Measurements from ENCODE around the gene ESRRG.
"Not testable (repeated sequence)": the region's sequence is repeated elsewhere in the genome, so short reads cannot be mapped to it uniquely, and the experiment has no call there.

ESRRG gene

GRCh38 chr1:216723274-216723780 lies at the start of gene ESRRG:
TSS of gene ESRRG (minus strand) at chr1:216723429. CDS start at chr1:216723299, 130 bp downstream.
- no peak for DNase-seq

DNA sequence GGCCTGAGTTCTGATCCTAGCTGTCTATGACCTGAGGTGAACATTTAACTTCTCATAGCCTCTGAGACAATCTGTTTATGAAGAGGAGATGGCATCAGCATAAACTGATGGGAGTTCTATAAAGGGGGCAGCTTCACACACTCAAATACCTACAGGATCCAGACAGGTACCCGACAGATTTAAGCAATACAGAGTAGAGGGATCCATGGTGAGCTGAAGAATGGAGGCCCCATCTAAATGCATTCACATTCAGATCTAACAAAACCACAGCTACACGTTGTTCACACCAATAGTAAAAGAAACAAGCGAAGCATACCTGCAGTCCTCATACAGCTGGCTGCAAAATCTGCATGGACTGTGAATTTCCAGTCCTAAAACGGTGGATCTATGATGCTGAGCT lies 48.7 kb upstream of the ESRRG start:
- no peak for DNase-seq

DNA sequence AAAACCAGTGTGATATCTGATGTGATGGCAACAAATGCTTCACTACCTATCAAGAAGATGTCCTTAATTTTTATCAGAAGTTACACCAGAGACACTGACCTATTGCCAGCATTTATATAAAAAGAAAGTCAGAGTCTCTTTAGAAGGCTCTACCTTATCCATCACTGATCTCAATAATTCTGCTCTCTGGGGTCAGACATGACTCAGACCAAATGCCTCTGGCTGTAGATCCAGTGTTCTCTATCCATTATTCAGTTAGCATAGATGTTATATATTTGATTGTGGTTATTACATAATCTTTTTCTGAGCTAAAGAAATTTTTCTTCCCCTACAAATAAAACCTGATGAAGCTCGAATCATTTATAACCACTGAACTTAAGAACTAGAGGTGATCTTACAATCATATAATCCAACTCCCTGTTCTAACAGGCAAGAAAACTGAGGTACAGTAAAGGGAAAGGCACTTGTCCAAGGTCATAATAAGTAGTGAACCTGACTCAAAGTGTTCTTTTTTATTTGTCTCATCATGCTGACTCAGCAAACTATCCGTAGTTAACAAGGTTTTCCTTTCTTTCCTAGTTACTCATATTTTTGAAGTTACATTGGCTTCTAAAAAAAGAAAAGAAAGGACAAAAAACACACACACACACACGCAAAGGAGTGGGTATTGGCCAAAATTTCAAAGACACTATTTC lies 43.6 kb upstream of the ESRRG start:
- DNase-seq, result no peak

GRCh38 chr1:216765346-216766300 lies 42.4 kb upstream of the ESRRG start:
- no peak for DNase-seq

DNA sequence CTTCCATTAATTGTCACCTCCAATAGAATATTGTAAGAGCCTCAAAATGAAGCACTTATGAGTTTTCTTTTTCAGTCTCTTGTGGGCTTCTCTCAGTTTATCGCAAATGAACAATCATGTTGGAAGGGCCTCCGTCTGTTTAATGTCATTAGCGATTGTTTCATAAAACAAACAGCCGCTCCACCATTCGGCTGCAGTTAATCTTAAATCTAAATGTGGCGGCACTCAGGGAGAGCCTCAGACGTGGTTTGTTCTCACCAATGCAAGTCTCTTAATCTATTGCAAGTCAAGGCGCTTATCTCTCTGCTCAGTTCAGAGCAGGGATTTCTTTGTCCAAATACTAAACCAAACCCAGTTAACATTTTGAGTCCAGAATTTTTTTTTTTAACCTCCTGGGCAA lies 34.9 kb upstream of the ESRRG start:
- DNase-seq, result no peak

DNA sequence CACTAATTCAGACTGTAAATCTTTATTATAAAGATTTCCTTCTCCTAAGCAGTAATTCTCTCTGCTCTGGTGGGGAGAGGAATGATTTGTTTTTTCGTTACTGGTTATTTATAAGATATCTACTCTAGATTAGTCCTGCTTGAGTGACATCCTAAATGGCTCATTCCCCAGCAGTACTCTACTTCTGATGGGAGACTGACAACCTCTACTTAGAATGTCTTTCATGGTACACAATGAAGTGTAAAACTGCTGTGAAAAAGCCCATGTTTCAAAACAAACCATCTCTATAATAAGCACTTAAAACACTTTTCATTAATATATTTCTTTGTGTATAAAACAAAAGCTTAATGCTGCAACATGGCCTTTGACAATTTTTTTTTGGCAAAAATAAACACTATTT lies 33.9 kb upstream of the ESRRG start:
- DNase-seq, result no peak

DNA sequence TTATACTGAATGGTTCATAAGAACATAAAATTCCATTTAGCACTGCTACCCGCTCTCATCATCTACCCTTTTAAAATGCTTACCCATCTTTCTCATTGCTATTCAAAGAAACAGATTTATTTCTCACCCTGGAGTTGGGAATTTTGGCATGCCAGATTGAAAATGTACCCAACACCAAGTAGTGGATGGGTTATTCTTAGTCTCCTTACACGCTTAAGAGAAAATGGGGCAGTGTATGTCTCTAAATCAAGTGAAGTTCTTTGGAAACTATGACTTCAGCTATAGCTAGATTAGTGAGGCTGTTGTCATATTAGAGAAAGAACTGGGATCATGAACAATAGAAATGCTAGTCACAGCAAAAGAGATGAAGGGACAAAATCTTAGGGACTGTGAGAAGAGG lies 27.7 kb upstream of the ESRRG start:
- no peak for DNase-seq

DNA sequence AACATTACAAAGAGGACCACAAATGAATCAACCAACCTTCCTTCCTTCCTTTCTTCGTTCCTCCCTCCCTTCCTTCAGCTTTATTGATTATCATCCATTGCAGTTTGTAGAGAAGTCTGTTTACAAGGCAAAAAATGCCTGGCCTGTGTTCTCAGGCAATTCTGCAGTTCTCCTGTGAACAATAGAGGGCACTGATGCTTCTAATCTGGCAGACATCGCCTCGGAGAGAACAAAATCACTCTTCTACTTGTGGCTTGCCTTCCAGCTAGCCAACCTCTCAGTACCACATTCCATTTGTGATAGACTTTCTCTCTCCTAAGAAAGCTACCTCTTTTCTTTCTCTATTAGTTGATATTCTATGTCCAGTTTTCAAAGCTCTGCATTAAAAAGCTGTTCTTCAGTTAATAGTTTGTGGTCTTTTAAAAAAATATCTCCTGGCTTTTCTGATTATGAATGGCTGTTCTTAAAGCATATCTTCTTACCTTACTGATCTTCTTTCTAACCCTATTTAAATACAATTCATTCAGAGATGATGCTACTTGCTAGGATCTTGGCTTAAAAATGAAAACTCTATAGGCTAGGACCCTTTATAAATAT lies 26.9 kb upstream of the ESRRG start:
- DNase-seq, result no peak

DNA sequence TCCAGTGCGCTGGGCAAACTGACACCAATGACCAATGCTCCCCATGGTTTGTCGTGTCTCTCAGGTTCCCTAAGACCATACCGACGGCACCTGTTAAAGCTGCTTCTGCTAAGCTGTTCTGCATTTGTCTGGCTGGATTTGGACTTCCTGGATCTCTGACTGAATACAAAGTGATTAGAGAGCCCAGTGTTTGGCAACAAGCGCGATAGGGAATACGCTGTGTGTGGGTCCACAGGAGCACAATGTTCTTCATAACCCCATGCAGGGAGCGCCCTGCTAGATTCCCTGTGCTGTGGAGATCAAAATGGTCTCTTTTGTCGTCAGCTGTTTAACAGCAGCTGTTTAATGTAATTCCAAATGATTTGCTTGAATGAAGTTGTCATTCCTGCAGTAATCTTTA lies 26.0 kb upstream of the ESRRG start:
- DNase-seq, result no peak

DNA sequence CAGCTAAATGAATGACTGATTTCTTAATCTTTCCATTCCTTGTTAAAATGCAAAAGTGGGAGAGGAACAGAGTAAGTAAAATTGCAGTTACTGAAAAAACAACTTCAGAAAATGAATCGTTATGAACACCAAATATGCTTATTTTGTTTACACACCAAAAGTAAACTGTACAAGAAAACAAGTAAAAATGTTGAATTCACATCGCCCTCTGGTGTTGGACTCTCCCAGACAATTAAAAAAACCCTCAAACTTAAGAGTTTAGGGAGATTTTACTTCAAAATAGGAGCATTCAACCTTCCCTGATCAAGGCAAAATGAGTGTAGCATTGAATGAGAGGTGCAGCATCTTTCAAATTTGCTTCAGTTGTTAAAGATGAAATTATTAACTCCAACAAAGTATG lies 19.4 kb upstream of the ESRRG start:
- no peak for DNase-seq

- no peak for DNase-seq
These were observed 17.1 kb upstream of the ESRRG start for GRCh38 chr1:216740331-216740730.

- DNase-seq, result no peak
These were observed 16.6 kb upstream of the ESRRG start for GRCh38 chr1:216739793-216740192.

DNA sequence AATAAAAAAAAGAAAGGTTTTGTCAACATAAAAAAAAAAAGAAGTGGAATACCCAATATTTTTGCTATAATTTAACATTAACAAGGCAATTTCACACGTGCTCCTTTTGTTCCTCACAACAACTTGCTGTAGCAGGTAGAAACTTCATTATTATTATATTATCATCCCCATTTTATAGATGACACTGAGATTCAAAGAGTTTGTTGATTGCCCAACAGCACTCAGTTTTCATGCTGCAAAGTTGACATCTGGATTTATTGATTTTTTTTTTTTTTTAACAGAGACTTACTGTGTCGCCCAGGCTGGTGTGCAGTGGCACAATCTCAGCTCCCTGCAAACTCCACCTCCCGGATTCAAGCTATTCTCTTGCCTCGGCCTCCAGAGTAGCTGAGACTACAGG lies 8.9 kb upstream of the ESRRG start:
- no peak for DNase-seq

GRCh38 chr1:216731562-216731961 lies 8.3 kb upstream of the ESRRG start:
- DNase-seq, result no peak

GRCh38 chr1:216726435-216726834 lies 3.2 kb upstream of the ESRRG start:
- DNase-seq, result no peak

DNA sequence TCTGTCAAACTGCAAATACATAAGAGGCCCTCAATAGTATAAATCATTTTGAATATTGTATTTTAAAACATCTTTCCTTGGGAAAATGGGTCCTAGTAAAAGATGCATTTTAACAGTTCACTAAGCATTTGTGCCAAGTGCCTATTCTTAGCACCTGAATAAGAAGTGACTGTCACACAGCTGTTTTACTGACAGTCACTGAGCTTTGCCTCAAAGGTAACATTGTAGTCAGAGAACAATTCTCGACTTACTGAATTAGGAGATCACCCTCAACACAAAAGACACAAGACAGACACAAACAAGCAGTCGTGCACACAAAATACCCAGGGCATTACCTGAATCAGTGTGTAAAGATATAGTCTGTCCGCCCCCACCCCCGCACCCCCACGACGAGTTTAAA lies 408 bp downstream of the ESRRG start:
- no peak for DNase-seq

GRCh38 chr1:216721863-216722262 lies 1.4 kb downstream of the ESRRG start:
- DNase-seq, result no peak

- no peak for DNase-seq
These were observed 2.2 kb downstream of the ESRRG start for GRCh38 chr1:216721062-216721461.

- no peak for DNase-seq
These were observed 11.5 kb downstream of the ESRRG start for GRCh38 chr1:216711712-216712111.

- no peak for DNase-seq
These were observed 12.5 kb downstream of the ESRRG start for GRCh38 chr1:216710598-216711333.

DNA sequence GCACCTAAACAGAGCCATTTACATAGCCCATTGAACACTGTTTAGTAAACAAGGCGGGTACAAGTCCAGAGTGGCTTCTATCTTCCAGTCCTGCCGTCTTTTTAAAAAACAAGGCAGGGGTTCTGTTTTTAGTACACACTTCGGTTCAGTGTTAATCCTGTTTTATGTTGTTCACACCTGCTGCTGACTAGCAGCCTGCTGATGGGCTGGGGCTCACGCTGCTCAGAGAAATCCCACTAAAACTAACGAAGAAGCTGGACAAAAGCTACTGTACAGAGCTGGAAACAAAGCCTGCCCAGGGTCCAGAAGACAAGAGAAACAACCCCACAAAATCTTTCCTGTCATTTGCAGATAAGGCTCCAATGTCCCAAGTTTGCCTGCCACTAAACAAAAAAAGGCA lies 13.2 kb downstream of the ESRRG start:
- DNase-seq, result no peak

GRCh38 chr1:216705676-216706075 lies 17.6 kb downstream of the ESRRG start:
- no peak for DNase-seq

DNA sequence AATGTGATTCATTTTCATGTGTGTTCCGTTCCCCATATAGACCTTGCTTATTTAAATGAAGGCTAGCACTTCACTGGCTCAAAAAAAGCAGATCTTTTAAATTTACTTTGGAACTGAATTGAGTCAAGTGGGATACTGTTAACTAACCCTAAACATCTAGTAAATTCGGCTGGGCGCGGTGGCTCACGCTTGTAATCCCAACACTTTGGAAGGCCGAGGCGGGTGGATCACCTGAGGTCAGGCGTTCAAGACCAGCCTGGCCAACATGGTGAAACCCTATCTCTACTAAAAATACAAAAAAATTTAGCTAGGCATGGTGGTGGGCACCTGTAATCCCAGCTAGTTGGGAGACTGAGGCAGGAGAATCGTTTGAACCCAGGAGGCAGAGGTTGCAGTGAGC lies 19.2 kb downstream of the ESRRG start:
- DNase-seq, result not testable (repeated sequence)

Data from CD4-positive, alpha-beta T cell treated with Interleukin-17A for 4 hours (primary cell).